A673 (cell line): Measurements from ENCODE around the gene ANKS1B. TPM values are rescaled to one million over a fixed set of nuclear protein-coding genes. Genes with fewer than 3 reads are reported as not detected.

ENCODE experiments used
- BruUV-seq: library from RNA; stranded (reverse); fragments of 400-500 nt; replicated peaks from 2 replicates; lab custom pipeline; 2021; lab: Mats Ljungman, UMichigan
- CTCF ChIA-PET: fragments of 300-600 bp; sonication (Branson Sonifier 250); formaldehyde crosslinking; loops from one replicate; lab custom pipeline; 2022; ENCODE audit warnings: antibody characterized with exemption; lab: Charles Lee
- POLR2A ChIA-PET: fragments of 300-600 bp; sonication (Branson Sonifier 250); formaldehyde crosslinking; loops from one replicate; lab custom pipeline; 2022; ENCODE audit warnings: antibody characterized with exemption; ENCODE audit not compliant: low non-redundant PET; lab: Charles Lee
- DNase-seq: peaks from one replicate; pipeline ENCODE4 v3.0.0-alpha.2; 2015; ENCODE audit warnings: low spot score
- H3K27ac ChIP-seq: fragments of 200-600 bp; sonication (generic); 2 replicates; pipeline ENCODE4 v1.5.1; 2016; ENCODE audit warnings: mixed run types, low read depth, mild to moderate bottlenecking, mixed read lengths, antibody characterized with exemption, low read length; ENCODE audit not compliant: poor library complexity, severe bottlenecking
- H3K27me3 ChIP-seq: fragments of 200-600 bp; sonication (generic); replicated peaks from 2 replicates; pipeline ENCODE4 v1.6.1; 2017; ENCODE audit warnings: mixed run types, low read depth, mild to moderate bottlenecking, mixed read lengths, antibody characterized with exemption, low read length; ENCODE audit not compliant: insufficient read depth, poor library complexity
- H3K36me3 ChIP-seq: fragments of 200-600 bp; sonication (generic); 2 replicates; pipeline ENCODE4 v1.6.1; 2016; ENCODE audit warnings: mixed run types, mild to moderate bottlenecking, mixed read lengths, antibody characterized with exemption, low read length; ENCODE audit not compliant: insufficient read depth, poor library complexity, severe bottlenecking
- H3K4me1 ChIP-seq: fragments of 200-600 bp; sonication (generic); 2 replicates; pipeline ENCODE4 v1.6.1; 2017; ENCODE audit warnings: mixed run types, mild to moderate bottlenecking, mixed read lengths, antibody characterized with exemption, low read length; ENCODE audit not compliant: insufficient read depth, poor library complexity, severe bottlenecking
- H3K4me3 ChIP-seq: fragments of 200-600 bp; sonication (generic); 2 replicates; pipeline ENCODE4 v1.5.1; 2016; ENCODE audit warnings: low read depth, mixed run types, mild to moderate bottlenecking, mixed read lengths, low read length; ENCODE audit not compliant: poor library complexity, severe bottlenecking
- H3K9me3 ChIP-seq: fragments of 200-600 bp; sonication (generic); 2 replicates; pipeline ENCODE4 v1.6.1; 2016; ENCODE audit warnings: mixed run types, low read depth, mild to moderate bottlenecking, mixed read lengths, antibody characterized with exemption, low read length; ENCODE audit not compliant: poor library complexity, severe bottlenecking
- CTCF ChIP-seq: fragments of 300-800, 200-600 bp; sonication (generic); conservative IDR thresholded peaks from 2 replicates; pipeline ENCODE4 v1.5.1; 2017; ENCODE audit warnings: low read depth, mild to moderate bottlenecking, antibody characterized with exemption, low read length, moderate library complexity, mixed read lengths
- EZH2 ChIP-seq: fragments of 200-600 bp; sonication (generic); IDR thresholded peaks from 2 replicates; pipeline ENCODE4 v1.6.1; 2017; ENCODE audit warnings: borderline replicate concordance, low read depth, mild to moderate bottlenecking, mixed read lengths, antibody characterized with exemption, low read length; ENCODE audit not compliant: poor library complexity, severe bottlenecking
- intact Hi-C: fragments of 100-400 bp; cut with micrococcal nuclease; formaldehyde crosslinking; loops from one replicate; pipeline ENCODE4 v1.10.0; 2022; ENCODE audit not compliant: unreplicated experiment
- total RNA-seq: library from RNA; stranded (reverse); gene quantifications from 2 replicates; pipeline ENCODE4 v1.2.3, GENCODE V29; 2021

The ANKS1B gene
- total RNA-seq, 1 experiment from 2014 or later, result 0.99 TPM

- Histone ChIP-seq H3K4me1 (peaks cover 13% of the 10 kb centered on the region), H3K27ac (peak overlapping the region; percentile 52), H3K9me3 (no peaks in the 10 kb centered on the region), H3K4me3 (no peak overlapping the region), H3K36me3 (no peaks in the 10 kb centered on the region), H3K27me3 (no peaks in the 10 kb centered on the region)
- no peak for DNase-seq
- TF ChIP-seq CTCF (no peak), EZH2 (no peak)
- ChIA-PET CTCF (no interaction called here), POLR2A (no interaction called here)
- no TSS peak for BruUV-seq
- intact Hi-C loops, result no loop called here
Measured at GRCh38 chr12:99260456-99260996, 724.2 kb downstream of the ANKS1B start.

- CTCF ChIA-PET, result no interaction called here
- intact Hi-C loops, result no loop called here
- Histone ChIP-seq H3K27ac (peak overlapping the region; percentile 30), H3K4me1 (peaks cover 13% of the 10 kb centered on the region), H3K4me3 (no peak overlapping the region), H3K9me3 (no peaks in the 10 kb centered on the region), H3K27me3 (no peaks in the 10 kb centered on the region), H3K36me3 (no peaks in the 10 kb centered on the region)
- BruUV-seq, result no TSS peak
- peak; percentile 81 for DNase-seq
- TF ChIP-seq CTCF (no peak), EZH2 (no peak)
- POLR2A ChIA-PET, result no interaction called here
Measured at GRCh38 chr12:99259040-99259934, 725.4 kb downstream of the ANKS1B start.

DNA sequence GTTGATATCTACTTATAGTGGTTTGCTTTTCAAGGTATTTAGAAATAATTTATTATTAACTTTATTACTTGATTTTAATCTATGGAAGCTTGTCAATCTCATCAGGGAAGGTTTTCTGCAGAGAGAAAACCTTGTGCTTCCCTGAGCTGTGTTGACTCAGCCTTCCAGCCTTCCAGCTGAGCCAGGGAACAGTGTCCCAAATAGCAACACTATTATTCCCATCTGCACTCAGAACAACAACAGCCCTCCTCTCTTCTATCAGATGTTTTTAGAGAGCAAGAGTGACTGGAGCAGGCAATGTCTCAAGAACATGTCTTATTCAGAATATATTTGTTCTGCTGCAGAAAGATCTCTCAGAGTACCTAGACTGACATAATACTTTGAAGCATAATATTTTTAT is 727.1 kb downstream of the ANKS1B start:
- ChIA-PET POLR2A (no interaction called here), CTCF (no interaction called here)
- no peaks in the 10 kb centered on the region for H3K9me3 ChIP-seq
- H3K4me3 ChIP-seq, result no peak overlapping the region
- H3K4me1 ChIP-seq, result peaks cover 13% of the 10 kb centered on the region
- no peaks in the 10 kb centered on the region for H3K27me3 ChIP-seq
- DNase-seq, result no peak
- no peaks in the 10 kb centered on the region for H3K36me3 ChIP-seq
- intact Hi-C loops, result no loop called here
- H3K27ac ChIP-seq, result no peak overlapping the region
- BruUV-seq, result no TSS peak
- TF ChIP-seq EZH2 (no peak), CTCF (no peak)
